SH-SY5Y (cell line): ENCODE measurements around the gene BORCS8.

Experiments used
- GATA2 ChIP-seq: IDR thresholded peaks from 2 replicates; pipeline ENCODE4 v1.6.1; 2011; ENCODE audit warnings: mild to moderate bottlenecking, low read depth, low read length
- GATA3 ChIP-seq: IDR thresholded peaks from 2 replicates; pipeline ENCODE4 v1.6.1; 2011; ENCODE audit warnings: low read depth, mild to moderate bottlenecking, low read length, moderate library complexity

DNA sequence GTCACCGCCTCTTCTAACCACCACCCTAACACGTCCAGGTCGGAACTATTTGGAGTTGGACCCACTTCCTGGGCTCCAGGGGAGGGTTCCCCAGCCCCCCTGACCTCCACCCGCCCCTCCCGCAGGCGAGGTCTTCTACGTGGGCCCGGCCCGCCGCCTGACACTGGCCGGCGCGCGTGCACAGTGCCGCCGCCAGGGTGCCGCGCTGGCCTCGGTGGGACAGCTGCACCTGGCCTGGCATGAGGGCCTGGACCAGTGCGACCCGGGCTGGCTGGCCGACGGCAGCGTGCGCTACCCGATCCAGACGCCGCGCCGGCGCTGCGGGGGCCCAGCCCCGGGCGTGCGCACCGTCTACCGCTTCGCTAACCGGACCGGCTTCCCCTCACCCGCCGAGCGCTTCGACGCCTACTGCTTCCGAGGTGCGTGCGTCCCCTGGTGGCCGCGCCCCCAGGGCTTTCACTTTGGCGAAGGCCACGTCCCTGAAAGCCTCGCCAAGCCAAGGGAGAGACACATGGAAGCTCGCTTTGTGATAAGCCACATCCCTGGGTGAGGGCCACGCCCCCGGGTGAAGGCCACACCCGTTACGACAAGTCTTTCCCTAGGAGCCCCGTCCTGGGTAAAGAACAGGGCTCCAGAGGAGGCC, 33.0 kb upstream of the BORCS8 start:
- TF ChIP-seq GATA3 (no peak), GATA2 (no peak)
